ENCODE measurements around the gene KIAA1671. TPM values are rescaled to one million over a fixed set of nuclear protein-coding genes. Genes with fewer than 3 reads are reported as not detected.

Gene KIAA1671
- total and polyA plus RNA-seq, 2 of the 13 experiments (the other 11 are each of a cell fraction or from before 2014, with no cell fraction given) = 13.5 to 13.6 TPM

DNA sequence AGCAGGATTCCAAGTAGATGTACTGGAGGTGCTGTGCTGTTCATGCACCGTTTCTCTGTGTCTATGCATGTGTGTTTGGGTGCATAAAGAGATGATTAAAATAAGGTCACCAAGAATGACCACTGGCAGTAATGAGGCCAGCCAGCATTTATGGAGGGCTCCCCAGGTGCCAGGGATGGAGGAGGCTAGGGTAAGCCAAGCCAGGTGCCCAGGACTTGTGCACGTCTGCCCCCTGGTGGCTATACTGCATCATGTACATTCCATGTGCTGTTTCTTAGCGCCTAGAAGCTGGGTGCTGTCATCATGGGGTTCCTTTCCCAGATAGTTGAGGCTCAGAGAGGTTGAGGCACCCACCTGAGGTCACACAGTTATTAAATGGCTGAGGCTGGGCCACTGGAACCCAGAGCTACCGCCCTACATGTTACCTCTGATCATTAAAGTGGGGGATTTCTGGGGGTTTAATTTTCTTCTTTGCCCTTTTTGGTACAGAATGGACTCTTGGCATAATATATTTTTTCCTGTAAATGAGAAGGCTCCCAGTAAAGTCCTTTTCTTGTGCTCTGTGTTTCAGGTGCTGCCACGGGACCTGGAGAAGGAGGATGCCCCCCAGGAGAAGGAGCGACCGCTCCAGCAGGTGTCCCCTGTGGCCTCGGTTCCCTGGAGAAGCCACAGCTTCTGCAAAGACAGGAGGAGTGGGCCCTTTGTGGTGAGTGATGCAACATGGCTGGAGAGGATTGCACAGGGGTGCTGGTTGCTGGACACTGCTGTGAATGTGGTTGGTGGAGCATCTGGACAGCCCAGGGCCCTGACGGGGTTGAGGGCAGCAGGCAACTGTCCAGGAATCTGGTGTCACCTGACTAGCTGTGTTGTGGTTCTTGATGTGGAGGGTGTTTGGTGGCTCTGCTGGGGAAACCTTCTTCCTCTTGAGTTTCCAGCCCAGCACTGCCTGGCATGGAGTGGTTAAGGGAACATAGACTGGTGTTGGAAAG, 96.4 kb downstream of the KIAA1671 start (continued):
- TF ChIP-seq, protein P1, sequence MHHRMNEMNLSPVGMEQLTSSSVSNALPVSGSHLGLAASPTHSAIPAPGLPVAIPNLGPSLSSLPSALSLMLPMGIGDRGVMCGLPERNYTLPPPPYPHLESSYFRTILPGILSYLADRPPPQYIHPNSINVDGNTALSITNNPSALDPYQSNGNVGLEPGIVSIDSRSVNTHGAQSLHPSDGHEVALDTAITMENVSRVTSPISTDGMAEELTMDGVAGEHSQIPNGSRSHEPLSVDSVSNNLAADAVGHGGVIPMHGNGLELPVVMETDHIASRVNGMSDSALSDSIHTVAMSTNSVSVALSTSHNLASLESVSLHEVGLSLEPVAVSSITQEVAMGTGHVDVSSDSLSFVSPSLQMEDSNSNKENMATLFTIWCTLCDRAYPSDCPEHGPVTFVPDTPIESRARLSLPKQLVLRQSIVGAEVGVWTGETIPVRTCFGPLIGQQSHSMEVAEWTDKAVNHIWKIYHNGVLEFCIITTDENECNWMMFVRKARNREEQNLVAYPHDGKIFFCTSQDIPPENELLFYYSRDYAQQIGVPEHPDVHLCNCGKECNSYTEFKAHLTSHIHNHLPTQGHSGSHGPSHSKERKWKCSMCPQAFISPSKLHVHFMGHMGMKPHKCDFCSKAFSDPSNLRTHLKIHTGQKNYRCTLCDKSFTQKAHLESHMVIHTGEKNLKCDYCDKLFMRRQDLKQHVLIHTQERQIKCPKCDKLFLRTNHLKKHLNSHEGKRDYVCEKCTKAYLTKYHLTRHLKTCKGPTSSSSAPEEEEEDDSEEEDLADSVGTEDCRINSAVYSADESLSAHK (CRISPR knock-in tag; IDR thresholded peaks at IDR 0.05; ENCODE audit: borderline replicate concordance) = no peak
- TF ChIP-seq ZKSCAN8 (CRISPR knock-in tag; IDR thresholded peaks at IDR 0.05; ENCODE audit: borderline replicate concordance) = peak; percentile 69; the same call in 1 of the 2 replicates
- peak; percentile 26; the same call in 1 of the 2 replicates for TF ChIP-seq NR2C2 (CRISPR knock-in tag; IDR thresholded peaks at IDR 0.05; ENCODE audit: borderline replicate concordance)
- peak; percentile 16; the same call in 1 of the 3 replicates for TF ChIP-seq MXI1 (IDR thresholded peaks at IDR 0.05; ENCODE audit: borderline replicate concordance, low read depth, low read length)
- TF ChIP-seq, protein P2, sequence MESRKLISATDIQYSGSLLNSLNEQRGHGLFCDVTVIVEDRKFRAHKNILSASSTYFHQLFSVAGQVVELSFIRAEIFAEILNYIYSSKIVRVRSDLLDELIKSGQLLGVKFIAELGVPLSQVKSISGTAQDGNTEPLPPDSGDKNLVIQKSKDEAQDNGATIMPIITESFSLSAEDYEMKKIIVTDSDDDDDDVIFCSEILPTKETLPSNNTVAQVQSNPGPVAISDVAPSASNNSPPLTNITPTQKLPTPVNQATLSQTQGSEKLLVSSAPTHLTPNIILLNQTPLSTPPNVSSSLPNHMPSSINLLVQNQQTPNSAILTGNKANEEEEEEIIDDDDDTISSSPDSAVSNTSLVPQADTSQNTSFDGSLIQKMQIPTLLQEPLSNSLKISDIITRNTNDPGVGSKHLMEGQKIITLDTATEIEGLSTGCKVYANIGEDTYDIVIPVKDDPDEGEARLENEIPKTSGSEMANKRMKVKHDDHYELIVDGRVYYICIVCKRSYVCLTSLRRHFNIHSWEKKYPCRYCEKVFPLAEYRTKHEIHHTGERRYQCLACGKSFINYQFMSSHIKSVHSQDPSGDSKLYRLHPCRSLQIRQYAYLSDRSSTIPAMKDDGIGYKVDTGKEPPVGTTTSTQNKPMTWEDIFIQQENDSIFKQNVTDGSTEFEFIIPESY (CRISPR knock-in tag; IDR thresholded peaks at IDR 0.05) = peak; percentile 97
- no peak for TF ChIP-seq HDAC1 (CRISPR knock-in tag; IDR thresholded peaks at IDR 0.05)
